ENCODE results near the gene ZFAND2B.

DNA sequence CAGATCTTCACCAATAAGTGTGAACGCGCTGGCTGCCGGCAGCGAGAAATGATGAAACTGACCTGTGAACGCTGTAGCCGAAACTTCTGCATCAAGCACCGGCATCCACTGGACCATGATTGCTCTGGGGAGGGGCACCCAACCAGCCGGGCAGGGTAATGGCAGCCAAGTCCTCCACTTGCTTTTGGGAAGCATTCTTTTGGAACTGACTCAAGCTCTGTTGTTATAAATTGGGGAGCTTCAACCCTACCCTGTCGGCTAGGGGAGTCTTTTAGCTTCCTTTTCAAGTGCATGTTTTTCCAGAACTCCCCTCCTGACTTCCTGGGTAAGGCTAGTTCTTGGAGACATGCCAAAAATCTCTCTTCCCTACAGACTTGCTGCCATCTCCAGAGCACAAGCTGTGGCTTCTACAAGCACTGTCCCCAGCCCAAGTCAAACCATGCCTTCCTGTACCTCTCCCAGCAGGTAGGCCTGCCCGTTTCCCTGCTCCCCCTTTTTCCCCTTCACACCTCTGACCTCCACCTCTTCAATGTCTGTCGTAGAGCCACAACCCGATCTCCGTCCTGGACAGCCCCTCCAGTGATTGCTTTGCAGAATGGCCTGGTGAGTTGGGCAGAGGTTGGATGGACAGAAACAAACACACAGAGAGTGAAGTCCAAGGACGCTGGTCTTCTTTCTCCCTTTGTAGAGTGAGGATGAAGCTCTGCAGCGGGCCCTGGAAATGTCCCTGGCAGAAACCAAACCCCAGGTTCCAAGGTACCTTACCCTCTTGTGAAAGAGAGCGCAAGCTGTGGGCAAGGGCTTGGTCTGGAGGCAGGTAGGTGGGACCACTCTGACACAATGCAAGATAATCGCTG, 1.5 kb downstream of the ZFAND2B start:
- TF ChIP-seq POLR2AphosphoS5 (IDR thresholded peaks at IDR 0.05) (no peak), POLR2A (IDR thresholded peaks at IDR 0.05) (no peak)
- TF ChIP-seq, protein P1, sequence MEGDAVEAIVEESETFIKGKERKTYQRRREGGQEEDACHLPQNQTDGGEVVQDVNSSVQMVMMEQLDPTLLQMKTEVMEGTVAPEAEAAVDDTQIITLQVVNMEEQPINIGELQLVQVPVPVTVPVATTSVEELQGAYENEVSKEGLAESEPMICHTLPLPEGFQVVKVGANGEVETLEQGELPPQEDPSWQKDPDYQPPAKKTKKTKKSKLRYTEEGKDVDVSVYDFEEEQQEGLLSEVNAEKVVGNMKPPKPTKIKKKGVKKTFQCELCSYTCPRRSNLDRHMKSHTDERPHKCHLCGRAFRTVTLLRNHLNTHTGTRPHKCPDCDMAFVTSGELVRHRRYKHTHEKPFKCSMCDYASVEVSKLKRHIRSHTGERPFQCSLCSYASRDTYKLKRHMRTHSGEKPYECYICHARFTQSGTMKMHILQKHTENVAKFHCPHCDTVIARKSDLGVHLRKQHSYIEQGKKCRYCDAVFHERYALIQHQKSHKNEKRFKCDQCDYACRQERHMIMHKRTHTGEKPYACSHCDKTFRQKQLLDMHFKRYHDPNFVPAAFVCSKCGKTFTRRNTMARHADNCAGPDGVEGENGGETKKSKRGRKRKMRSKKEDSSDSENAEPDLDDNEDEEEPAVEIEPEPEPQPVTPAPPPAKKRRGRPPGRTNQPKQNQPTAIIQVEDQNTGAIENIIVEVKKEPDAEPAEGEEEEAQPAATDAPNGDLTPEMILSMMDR (IDR thresholded peaks at IDR 0.05 in 8 of 11, conservative IDR thresholded peaks at IDR 0.05 in 3 of 11): no peak

Data from spleen (tissue), 7 donors.